ENCODE results near the gene PHYHD1.

GRCh38 chr9:128979111-128979510 is 58.3 kb downstream of the PHYHD1 start:
- TF ChIP-seq POLR2A (IDR thresholded peaks at IDR 0.05; ENCODE audit: borderline replicate concordance, extremely low read depth, insufficient read depth, insufficient read length), result no peak
- no peak for TF ChIP-seq SP1 (IDR thresholded peaks at IDR 0.05; ENCODE audit: low read depth)

Data from HCT116 (cell line).